WTC11 (cell line): Measurements from ENCODE around the gene PNPLA6. TPM values are rescaled to one million over a fixed set of nuclear protein-coding genes. Genes with fewer than 3 reads are reported as not detected.

Experiments used
- ATAC-seq: fragments of 200-7000 bp; cut with Tn5 transposase; 2 replicates; pipeline ENCODE4 v1.10.0; 2021; ENCODE audit warnings: mild to moderate bottlenecking, moderate library complexity
- CTCF ChIA-PET: fragments of 300-600 bp; sonication (Branson Sonifier 250); formaldehyde crosslinking; loops from one replicate; lab custom pipeline; 2021; ENCODE audit warnings: antibody characterized with exemption; lab: Charles Lee
- POLR2A ChIA-PET: fragments of 350-600 bp; sonication (Branson Sonifier 250); formaldehyde crosslinking; loops from one replicate; lab custom pipeline; 2021; ENCODE audit warnings: antibody characterized with exemption; lab: Charles Lee
- DNase-seq: peaks from one replicate; pipeline ENCODE4 v3.0.0; 2021; ENCODE audit warnings: low spot score
- H3K27ac Mint-ChIP-seq: 2 replicates; pipeline ENCODE4 v1.8.0; 2021; ENCODE audit warnings: mixed read lengths
- H3K27me3 Mint-ChIP-seq: 2 replicates; pipeline ENCODE4 v1.8.0; 2021; ENCODE audit warnings: low read depth, mild to moderate bottlenecking, moderate library complexity, mixed read lengths
- H3K36me3 Mint-ChIP-seq: 2 replicates; pipeline ENCODE4 v1.8.0; 2021; ENCODE audit warnings: mixed read lengths
- H3K4me1 Mint-ChIP-seq: 2 replicates; pipeline ENCODE4 v1.8.0; 2022; ENCODE audit warnings: mixed read lengths
- H3K4me3 Mint-ChIP-seq: 2 replicates; pipeline ENCODE4 v1.8.0; 2021; ENCODE audit warnings: mild to moderate bottlenecking, moderate library complexity, mixed read lengths
- H3K9me3 Mint-ChIP-seq: 2 replicates; pipeline ENCODE4 v1.8.0; 2021; ENCODE audit warnings: mixed read lengths
- ERG ChIP-seq: fragments of 250-450 bp; sonication (Bioruptor Pico); IDR thresholded peaks from 2 replicates; pipeline ENCODE4 v1.8.0; 2021; ENCODE audit warnings: mild to moderate bottlenecking
- IRF1 ChIP-seq: sonication (generic); formaldehyde crosslinking; IDR thresholded peaks from 2 replicates; pipeline ENCODE4 v1.8.0; 2023; ENCODE audit warnings: missing genetic modification reagents
- KAT7 ChIP-seq: sonication (generic); formaldehyde crosslinking; IDR thresholded peaks from 2 replicates; pipeline ENCODE4 v1.8.1; 2023; ENCODE audit warnings: missing genetic modification reagents, mild to moderate bottlenecking, borderline replicate concordance
- NFATC4 ChIP-seq: fragments of 250-450 bp; sonication (Bioruptor Pico); IDR thresholded peaks from 2 replicates; pipeline ENCODE4 v1.9.0; 2021; ENCODE audit warnings: mild to moderate bottlenecking
- NFE2L1 ChIP-seq: sonication (generic); formaldehyde crosslinking; IDR thresholded peaks from 2 replicates; pipeline ENCODE4 v1.8.1; 2023; ENCODE audit warnings: missing genetic modification reagents
- NR2C2 ChIP-seq: sonication (generic); formaldehyde crosslinking; IDR thresholded peaks from 2 replicates; pipeline ENCODE4 v1.8.0; 2022; ENCODE audit warnings: mild to moderate bottlenecking, missing genetic modification reagents
- RORB ChIP-seq: fragments of 250-450 bp; sonication (Bioruptor Pico); IDR thresholded peaks from 2 replicates; pipeline ENCODE4 v1.9.0; 2021; ENCODE audit warnings: mild to moderate bottlenecking
- TP53 ChIP-seq: sonication (generic); formaldehyde crosslinking; IDR thresholded peaks from 2 replicates; pipeline ENCODE4 v1.8.1; 2023; ENCODE audit warnings: mild to moderate bottlenecking, missing genetic modification reagents
- ZBTB43 ChIP-seq: sonication (generic); formaldehyde crosslinking; IDR thresholded peaks from 2 replicates; pipeline ENCODE4 v1.8.1; 2023; ENCODE audit warnings: mild to moderate bottlenecking, missing genetic modification reagents
- ZNF121 ChIP-seq: sonication (generic); formaldehyde crosslinking; IDR thresholded peaks from 2 replicates; pipeline ENCODE4 v1.8.0; 2023; ENCODE audit warnings: missing genetic modification reagents
- ZNF219 ChIP-seq: sonication (generic); formaldehyde crosslinking; IDR thresholded peaks from 2 replicates; pipeline ENCODE4 v1.8.0; 2023; ENCODE audit warnings: missing genetic modification reagents, mild to moderate bottlenecking, borderline replicate concordance
- ZNF232 ChIP-seq: sonication (generic); formaldehyde crosslinking; IDR thresholded peaks from 2 replicates; pipeline ENCODE4 v1.8.0; 2022; ENCODE audit warnings: mild to moderate bottlenecking, missing genetic modification reagents
- ZNF317 ChIP-seq: sonication (generic); formaldehyde crosslinking; IDR thresholded peaks from 2 replicates; pipeline ENCODE4 v1.8.1; 2023; ENCODE audit warnings: low read depth, mild to moderate bottlenecking, moderate library complexity, missing genetic modification reagents, borderline replicate concordance
- ZNF396 ChIP-seq: fragments of 250-450 bp; sonication (Bioruptor Pico); IDR thresholded peaks from 2 replicates; pipeline ENCODE4 v1.8.0; 2021; ENCODE audit warnings: mild to moderate bottlenecking, moderate library complexity, borderline replicate concordance
- ZNF416 ChIP-seq: fragments of 250-450 bp; sonication (Bioruptor Pico); IDR thresholded peaks from 2 replicates; pipeline ENCODE4 v1.9.0; 2021; ENCODE audit warnings: mild to moderate bottlenecking, inconsistent platforms
- total RNA-seq: library from RNA; stranded (reverse); gene quantifications from 3 replicates; pipeline ENCODE4 v1.2.3, GENCODE V29; 2021
- TF ChIP-seq, protein P1 (sequence below): fragments of 250-450 bp; sonication (Bioruptor Pico); IDR thresholded peaks from 2 replicates; pipeline ENCODE4 v1.9.0; 2021; ENCODE audit warnings: mild to moderate bottlenecking, borderline replicate concordance
- TF ChIP-seq, protein P2 (sequence below): sonication (generic); formaldehyde crosslinking; IDR thresholded peaks from 2 replicates; pipeline ENCODE4 v1.8.0; 2022; ENCODE audit warnings: mild to moderate bottlenecking, missing genetic modification reagents
- TF ChIP-seq, protein P3 (sequence below): sonication (generic); formaldehyde crosslinking; IDR thresholded peaks from 2 replicates; pipeline ENCODE4 v1.8.0; 2022; ENCODE audit warnings: missing genetic modification reagents

PNPLA6 gene
- total RNA-seq, 1 experiment from 2014 or later: 149 TPM

- ATAC-seq: no peak
- TF ChIP-seq ZNF219 (CRISPR knock-in tag) (no peak), RORB (CRISPR knock-in tag) (no peak), ZNF232 (no peak), ERG (CRISPR knock-in tag) (no peak), NR2C2 (CRISPR knock-in tag) (no peak), IRF1 (no peak), KAT7 (no peak), NFATC4 (CRISPR knock-in tag) (no peak), ZNF317 (no peak), ZBTB43 (CRISPR knock-in tag) (no peak), NFE2L1 (CRISPR knock-in tag) (no peak), ZNF416 (CRISPR knock-in tag) (no peak), ZNF121 (no peak), ZNF396 (CRISPR knock-in tag) (no peak), TP53 (no peak)
- TF ChIP-seq, protein P1, sequence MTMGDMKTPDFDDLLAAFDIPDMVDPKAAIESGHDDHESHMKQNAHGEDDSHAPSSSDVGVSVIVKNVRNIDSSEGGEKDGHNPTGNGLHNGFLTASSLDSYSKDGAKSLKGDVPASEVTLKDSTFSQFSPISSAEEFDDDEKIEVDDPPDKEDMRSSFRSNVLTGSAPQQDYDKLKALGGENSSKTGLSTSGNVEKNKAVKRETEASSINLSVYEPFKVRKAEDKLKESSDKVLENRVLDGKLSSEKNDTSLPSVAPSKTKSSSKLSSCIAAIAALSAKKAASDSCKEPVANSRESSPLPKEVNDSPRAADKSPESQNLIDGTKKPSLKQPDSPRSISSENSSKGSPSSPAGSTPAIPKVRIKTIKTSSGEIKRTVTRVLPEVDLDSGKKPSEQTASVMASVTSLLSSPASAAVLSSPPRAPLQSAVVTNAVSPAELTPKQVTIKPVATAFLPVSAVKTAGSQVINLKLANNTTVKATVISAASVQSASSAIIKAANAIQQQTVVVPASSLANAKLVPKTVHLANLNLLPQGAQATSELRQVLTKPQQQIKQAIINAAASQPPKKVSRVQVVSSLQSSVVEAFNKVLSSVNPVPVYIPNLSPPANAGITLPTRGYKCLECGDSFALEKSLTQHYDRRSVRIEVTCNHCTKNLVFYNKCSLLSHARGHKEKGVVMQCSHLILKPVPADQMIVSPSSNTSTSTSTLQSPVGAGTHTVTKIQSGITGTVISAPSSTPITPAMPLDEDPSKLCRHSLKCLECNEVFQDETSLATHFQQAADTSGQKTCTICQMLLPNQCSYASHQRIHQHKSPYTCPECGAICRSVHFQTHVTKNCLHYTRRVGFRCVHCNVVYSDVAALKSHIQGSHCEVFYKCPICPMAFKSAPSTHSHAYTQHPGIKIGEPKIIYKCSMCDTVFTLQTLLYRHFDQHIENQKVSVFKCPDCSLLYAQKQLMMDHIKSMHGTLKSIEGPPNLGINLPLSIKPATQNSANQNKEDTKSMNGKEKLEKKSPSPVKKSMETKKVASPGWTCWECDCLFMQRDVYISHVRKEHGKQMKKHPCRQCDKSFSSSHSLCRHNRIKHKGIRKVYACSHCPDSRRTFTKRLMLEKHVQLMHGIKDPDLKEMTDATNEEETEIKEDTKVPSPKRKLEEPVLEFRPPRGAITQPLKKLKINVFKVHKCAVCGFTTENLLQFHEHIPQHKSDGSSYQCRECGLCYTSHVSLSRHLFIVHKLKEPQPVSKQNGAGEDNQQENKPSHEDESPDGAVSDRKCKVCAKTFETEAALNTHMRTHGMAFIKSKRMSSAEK: no peak
- TF ChIP-seq, protein P2, sequence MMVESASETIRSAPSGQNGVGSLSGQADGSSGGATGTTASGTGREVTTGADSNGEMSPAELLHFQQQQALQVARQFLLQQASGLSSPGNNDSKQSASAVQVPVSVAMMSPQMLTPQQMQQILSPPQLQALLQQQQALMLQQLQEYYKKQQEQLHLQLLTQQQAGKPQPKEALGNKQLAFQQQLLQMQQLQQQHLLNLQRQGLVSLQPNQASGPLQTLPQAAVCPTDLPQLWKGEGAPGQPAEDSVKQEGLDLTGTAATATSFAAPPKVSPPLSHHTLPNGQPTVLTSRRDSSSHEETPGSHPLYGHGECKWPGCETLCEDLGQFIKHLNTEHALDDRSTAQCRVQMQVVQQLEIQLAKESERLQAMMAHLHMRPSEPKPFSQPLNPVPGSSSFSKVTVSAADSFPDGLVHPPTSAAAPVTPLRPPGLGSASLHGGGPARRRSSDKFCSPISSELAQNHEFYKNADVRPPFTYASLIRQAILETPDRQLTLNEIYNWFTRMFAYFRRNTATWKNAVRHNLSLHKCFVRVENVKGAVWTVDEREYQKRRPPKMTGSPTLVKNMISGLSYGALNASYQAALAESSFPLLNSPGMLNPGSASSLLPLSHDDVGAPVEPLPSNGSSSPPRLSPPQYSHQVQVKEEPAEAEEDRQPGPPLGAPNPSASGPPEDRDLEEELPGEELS (CRISPR knock-in tag): no peak
- TF ChIP-seq, protein P3, sequence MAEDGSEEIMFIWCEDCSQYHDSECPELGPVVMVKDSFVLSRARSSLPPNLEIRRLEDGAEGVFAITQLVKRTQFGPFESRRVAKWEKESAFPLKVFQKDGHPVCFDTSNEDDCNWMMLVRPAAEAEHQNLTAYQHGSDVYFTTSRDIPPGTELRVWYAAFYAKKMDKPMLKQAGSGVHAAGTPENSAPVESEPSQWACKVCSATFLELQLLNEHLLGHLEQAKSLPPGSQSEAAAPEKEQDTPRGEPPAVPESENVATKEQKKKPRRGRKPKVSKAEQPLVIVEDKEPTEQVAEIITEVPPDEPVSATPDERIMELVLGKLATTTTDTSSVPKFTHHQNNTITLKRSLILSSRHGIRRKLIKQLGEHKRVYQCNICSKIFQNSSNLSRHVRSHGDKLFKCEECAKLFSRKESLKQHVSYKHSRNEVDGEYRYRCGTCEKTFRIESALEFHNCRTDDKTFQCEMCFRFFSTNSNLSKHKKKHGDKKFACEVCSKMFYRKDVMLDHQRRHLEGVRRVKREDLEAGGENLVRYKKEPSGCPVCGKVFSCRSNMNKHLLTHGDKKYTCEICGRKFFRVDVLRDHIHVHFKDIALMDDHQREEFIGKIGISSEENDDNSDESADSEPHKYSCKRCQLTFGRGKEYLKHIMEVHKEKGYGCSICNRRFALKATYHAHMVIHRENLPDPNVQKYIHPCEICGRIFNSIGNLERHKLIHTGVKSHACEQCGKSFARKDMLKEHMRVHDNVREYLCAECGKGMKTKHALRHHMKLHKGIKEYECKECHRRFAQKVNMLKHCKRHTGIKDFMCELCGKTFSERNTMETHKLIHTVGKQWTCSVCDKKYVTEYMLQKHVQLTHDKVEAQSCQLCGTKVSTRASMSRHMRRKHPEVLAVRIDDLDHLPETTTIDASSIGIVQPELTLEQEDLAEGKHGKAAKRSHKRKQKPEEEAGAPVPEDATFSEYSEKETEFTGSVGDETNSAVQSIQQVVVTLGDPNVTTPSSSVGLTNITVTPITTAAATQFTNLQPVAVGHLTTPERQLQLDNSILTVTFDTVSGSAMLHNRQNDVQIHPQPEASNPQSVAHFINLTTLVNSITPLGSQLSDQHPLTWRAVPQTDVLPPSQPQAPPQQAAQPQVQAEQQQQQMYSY (CRISPR knock-in tag): no peak
- H3K27ac Mint-ChIP-seq: no peak overlapping the region
- CTCF ChIA-PET: interaction anchor here (0.6 kb wide), 1 partner anchor 1020 kb away, joined by 3 read pairs; no protein-coding TSS in a partner anchor
- H3K36me3 Mint-ChIP-seq: peaks cover 23% of the 10 kb centered on the region
- DNase-seq: no peak
- no peak overlapping the region for H3K4me3 Mint-ChIP-seq
- H3K4me1 Mint-ChIP-seq: no peaks in the 10 kb centered on the region
- H3K27me3 Mint-ChIP-seq: no peaks in the 10 kb centered on the region; the same call in 1 of the 2 replicates
- POLR2A ChIA-PET: no interaction called here
- 0 out of 2 replicates have a peak, but pooled peaks cover 5% of the 10 kb centered on the region for H3K9me3 Mint-ChIP-seq
Measured at GRCh38 chr19:7561325-7561724, 25.8 kb downstream of the PNPLA6 start.
